RKO (cell line): Measurements from ENCODE around the gene RABGGTB.
"Not testable (repeated sequence)": the region's sequence is repeated elsewhere in the genome, so short reads cannot be mapped to it uniquely, and the experiment has no call there.

ENCODE experiments used
- DNase-seq: peaks from one replicate; pipeline ENCODE4 v3.0.0-alpha.2; 2016; ENCODE audit warnings: low spot score

Gene RABGGTB

GRCh38 chr1:75796376-75797272 is 10.6 kb downstream of the RABGGTB start, which contains the start of gene MSH4:
Gene MSH4 (plus strand): TSS chr1:75796882. CDS start chr1:75796986, 104 bp downstream.
- no peak for DNase-seq

GRCh38 chr1:75797273-75797588 is 11.2 kb downstream of the RABGGTB start:
- DNase-seq: peak; percentile 37

- no peak for DNase-seq
Observed at GRCh38 chr1:75797606-75798216, 11.7 kb downstream of the RABGGTB start.

- not testable (repeated sequence) for DNase-seq
Observed at GRCh38 chr1:75801480-75801879, 15.4 kb downstream of the RABGGTB start.

- no peak for DNase-seq
Observed at GRCh38 chr1:75808921-75809320, 22.9 kb downstream of the RABGGTB start.

- DNase-seq: not testable (repeated sequence)
Observed at GRCh38 chr1:75810113-75810512, 24.1 kb downstream of the RABGGTB start.

GRCh38 chr1:75811211-75811981 is 25.3 kb downstream of the RABGGTB start:
- DNase-seq: peak; percentile 56

GRCh38 chr1:75812065-75812464 is 26.0 kb downstream of the RABGGTB start:
- no peak for DNase-seq

- not testable (repeated sequence) for DNase-seq
Observed at GRCh38 chr1:75823596-75823995, 37.5 kb downstream of the RABGGTB start.

- DNase-seq: no peak
Observed at GRCh38 chr1:75836528-75837100, 50.6 kb downstream of the RABGGTB start.

- no peak for DNase-seq
Observed at GRCh38 chr1:75838079-75838478, 52.0 kb downstream of the RABGGTB start.

- no peak for DNase-seq
Observed at GRCh38 chr1:75841421-75841820, 55.4 kb downstream of the RABGGTB start.
